GM12872 (cell line): ENCODE data around the gene DUSP5.

Source experiments
- TF ChIP-seq, protein P1 (sequence below): IDR thresholded peaks from 3 replicates; pipeline ENCODE4 v1.5.1; 2011; ENCODE audit warnings: low read depth, mild to moderate bottlenecking, low read length, moderate library complexity; ENCODE audit not compliant: insufficient read depth

The DUSP5 gene

DNA sequence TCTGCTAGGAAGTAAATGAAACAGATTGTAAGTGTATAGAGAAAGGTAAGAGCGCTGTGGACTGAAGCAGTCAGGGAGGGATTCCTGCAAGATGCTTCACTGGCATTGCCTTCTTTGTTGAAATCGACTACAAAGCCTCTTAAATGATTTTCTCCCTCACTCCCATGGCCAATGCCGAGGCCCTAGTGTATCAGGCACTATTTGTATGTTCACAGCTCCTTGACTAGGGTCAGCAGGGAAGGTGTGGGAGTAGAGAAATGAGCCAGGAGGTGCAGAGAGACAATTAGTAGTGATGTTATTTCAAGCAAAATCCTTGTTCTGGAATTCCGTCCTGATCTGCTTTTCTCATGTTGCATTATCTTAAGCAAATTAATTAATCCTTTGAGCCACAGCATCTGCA, 22.9 kb upstream of the DUSP5 start:
- TF ChIP-seq, protein P1, sequence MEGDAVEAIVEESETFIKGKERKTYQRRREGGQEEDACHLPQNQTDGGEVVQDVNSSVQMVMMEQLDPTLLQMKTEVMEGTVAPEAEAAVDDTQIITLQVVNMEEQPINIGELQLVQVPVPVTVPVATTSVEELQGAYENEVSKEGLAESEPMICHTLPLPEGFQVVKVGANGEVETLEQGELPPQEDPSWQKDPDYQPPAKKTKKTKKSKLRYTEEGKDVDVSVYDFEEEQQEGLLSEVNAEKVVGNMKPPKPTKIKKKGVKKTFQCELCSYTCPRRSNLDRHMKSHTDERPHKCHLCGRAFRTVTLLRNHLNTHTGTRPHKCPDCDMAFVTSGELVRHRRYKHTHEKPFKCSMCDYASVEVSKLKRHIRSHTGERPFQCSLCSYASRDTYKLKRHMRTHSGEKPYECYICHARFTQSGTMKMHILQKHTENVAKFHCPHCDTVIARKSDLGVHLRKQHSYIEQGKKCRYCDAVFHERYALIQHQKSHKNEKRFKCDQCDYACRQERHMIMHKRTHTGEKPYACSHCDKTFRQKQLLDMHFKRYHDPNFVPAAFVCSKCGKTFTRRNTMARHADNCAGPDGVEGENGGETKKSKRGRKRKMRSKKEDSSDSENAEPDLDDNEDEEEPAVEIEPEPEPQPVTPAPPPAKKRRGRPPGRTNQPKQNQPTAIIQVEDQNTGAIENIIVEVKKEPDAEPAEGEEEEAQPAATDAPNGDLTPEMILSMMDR = no peak

DNA sequence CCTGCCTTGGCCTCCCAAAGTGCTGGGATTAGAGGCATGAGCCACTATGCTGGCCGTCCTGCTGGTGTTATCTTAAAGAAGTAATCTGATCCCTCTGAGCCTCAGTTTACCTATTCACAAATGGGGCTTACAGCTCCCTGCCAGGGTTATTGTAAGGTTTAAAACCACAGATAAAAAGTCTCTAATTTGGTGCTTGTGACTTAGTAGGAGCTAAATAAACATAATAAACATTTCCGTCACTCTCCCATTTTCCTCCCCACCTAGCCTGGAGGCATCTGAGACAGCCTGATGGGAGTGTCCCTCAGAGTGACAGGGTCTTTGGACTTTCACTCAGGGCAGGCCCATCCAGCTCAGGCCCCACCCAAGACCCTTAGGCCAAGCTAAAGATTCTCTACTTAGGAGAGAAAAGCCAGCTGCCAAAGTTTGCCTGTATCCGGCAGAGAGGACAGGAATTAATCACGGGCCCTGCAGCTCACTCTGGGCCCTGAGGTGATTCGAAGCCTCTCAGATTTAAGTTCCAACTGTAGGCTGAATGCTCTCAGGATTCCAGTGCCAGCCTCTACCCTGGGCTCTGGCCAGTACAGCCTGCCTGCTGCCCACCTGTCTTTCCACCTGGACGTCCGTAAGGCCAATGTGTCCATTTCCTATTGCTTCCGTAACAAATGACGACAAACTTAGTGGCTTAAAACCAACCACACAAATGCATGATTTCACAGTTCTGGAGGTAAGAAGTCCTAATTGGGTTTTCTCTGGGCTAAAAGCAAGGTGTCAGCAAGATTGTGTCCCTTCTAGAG, 21.8 kb upstream of the DUSP5 start:
- TF ChIP-seq, protein P1 = no peak

DNA sequence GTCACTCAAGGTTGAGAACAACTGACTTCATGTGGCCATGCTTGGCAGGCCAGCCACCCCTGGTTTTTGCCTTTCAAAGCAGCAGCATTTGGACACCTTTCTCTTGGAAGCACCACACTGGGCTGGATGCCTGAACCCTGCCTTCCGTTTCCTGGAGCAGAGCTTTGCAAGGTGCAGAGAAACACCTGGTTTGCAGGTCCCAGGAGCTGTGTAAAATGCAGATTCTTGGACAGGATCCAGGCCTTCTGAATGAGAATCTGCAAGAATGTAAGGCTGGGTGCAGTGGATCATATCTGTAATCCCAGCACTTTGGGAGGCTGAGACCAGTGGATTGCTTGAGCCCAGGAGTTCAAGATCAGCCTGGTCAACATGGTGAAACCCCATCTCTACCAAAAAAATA, 18.0 kb upstream of the DUSP5 start:
- TF ChIP-seq, protein P1 = no peak

DNA sequence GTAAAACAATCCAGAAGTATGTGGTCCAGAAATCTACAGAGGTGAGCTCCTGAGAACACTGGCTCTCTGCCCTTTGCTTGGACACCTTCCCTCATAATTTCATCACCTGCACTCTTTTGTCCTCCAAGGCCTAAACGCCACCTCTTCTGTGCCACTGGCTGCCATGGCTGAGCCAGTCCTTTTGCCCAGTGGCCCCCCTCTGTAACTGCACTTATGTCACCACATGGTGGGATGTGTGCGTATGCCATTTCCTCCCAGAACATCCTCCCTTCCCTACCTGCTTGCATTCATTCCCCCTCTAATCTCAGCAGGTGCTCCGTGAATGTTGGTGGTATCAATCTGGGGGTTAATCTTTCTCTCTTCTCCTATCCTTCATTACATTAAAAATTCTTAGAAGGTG, 17.3 kb upstream of the DUSP5 start:
- TF ChIP-seq, protein P1 = peak; percentile 23; the same call in 1 of the 3 replicates

DNA sequence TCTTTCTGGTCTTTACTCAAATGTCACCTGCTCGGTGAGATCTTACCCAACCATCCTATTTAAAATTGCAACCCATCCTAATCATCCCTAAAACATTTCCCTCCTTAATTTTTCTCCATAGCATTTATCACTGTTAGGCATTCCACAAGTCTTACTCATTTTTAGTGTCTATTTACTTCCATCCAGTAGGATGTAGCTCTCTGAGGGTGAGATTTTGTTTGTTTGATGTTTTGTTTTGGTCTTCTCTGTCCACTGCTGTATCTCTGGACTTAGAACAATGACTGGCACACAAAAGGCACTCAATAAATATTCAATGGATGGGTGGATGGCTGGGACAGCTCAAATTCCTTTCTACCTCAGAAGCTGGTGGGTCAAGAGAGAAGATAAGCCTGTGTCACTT, 15.8 kb upstream of the DUSP5 start:
- TF ChIP-seq, protein P1 = no peak

DNA sequence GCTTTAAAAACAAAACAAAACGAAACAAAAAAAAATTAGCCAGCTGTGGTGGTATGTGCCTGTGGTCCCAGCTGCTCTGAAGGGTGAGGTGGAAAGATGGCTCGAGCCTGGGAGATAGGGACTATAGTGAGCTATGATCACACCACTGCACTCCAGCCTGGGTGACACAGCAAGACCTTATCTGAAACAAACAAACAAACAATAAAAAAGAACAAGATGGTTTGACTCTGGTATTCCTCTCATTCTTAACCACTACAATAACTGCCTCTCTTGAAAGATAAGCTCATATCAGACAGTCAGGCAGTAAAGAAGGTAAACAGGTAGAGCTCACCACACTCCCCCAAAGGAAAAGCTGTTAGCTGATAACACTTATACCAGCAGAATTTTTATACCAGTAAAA, 14.1 kb upstream of the DUSP5 start:
- TF ChIP-seq, protein P1 = no peak

DNA sequence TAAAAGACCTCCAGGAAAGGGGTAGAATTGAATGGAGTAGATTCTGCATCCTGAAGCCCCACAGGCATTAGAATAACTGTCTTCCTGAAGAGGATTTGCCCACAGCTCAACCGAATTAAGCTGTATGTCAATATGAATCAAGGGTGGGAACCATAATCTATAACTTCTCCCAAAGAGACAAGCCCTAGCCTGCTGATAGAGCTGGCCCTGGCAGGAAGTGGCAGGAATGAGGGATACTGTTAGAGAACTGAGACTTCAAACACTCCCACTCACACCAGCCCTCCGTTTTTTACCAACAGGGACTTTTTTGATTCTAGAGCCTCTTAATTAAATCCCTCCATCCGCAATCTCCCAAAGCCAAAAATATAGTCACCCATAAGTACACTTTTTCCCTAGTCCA, 12.2 kb upstream of the DUSP5 start:
- TF ChIP-seq, protein P1 = no peak
